Measurements from ENCODE around the gene DCUN1D1.
A peak's percentile ranks its signal among the peaks of the same experiment; 100 is the strongest.
"Not testable (repeated sequence)": the region's sequence is repeated elsewhere in the genome, so short reads cannot be mapped to it uniquely, and the experiment has no call there.

DCUN1D1 gene

GRCh38 chr3:182980204-182981037 lies at the start of gene DCUN1D1:
DCUN1D1 (minus strand) TSS chr3:182980538; CDS start chr3:182980489, 49 bp downstream.
- DNase-seq: peak; percentile 93

- DNase-seq: no peak
These were observed 48.1 kb upstream of the DCUN1D1 start for GRCh38 chr3:183028416-183028815.

- no peak for DNase-seq
These were observed 46.9 kb upstream of the DCUN1D1 start for GRCh38 chr3:183027276-183027675.

- DNase-seq: no peak
These were observed 42.7 kb upstream of the DCUN1D1 start for GRCh38 chr3:183022936-183023516.

GRCh38 chr3:183018421-183019192 lies 38.3 kb upstream of the DCUN1D1 start:
- DNase-seq: no peak

GRCh38 chr3:183015185-183015584 lies 34.8 kb upstream of the DCUN1D1 start:
- no peak for DNase-seq

GRCh38 chr3:183013856-183014255 lies 33.5 kb upstream of the DCUN1D1 start:
- DNase-seq: no peak

- no peak for DNase-seq
These were observed 32.7 kb upstream of the DCUN1D1 start for GRCh38 chr3:183013074-183013473.

GRCh38 chr3:183008800-183009199 lies 28.5 kb upstream of the DCUN1D1 start:
- DNase-seq: no peak

- no peak for DNase-seq
These were observed 28.0 kb upstream of the DCUN1D1 start for GRCh38 chr3:183008303-183008702.

- DNase-seq: no peak
These were observed 26.2 kb upstream of the DCUN1D1 start for GRCh38 chr3:183006396-183007002.

GRCh38 chr3:182999767-183000166 lies 19.4 kb upstream of the DCUN1D1 start:
- DNase-seq: no peak

GRCh38 chr3:182993486-182994201 lies 13.3 kb upstream of the DCUN1D1 start:
- not testable (repeated sequence) for DNase-seq

GRCh38 chr3:182989566-182989965 lies 9.2 kb upstream of the DCUN1D1 start:
- no peak for DNase-seq

GRCh38 chr3:182986021-182986420 lies 5.7 kb upstream of the DCUN1D1 start:
- no peak for DNase-seq

- no peak for DNase-seq
These were observed 3.5 kb upstream of the DCUN1D1 start for GRCh38 chr3:182983876-182984275.

GRCh38 chr3:182981038-182981380 lies 671 bp upstream of the DCUN1D1 start:
- DNase-seq: no peak

- DNase-seq: no peak
These were observed 605 bp downstream of the DCUN1D1 start for GRCh38 chr3:182979674-182980191.

GRCh38 chr3:182979103-182979673 lies 1.1 kb downstream of the DCUN1D1 start:
- no peak for DNase-seq

- DNase-seq: no peak
These were observed 2.0 kb downstream of the DCUN1D1 start for GRCh38 chr3:182978387-182978786.

- DNase-seq: no peak
These were observed 7.3 kb downstream of the DCUN1D1 start for GRCh38 chr3:182973047-182973446.

- no peak for DNase-seq
These were observed 8.0 kb downstream of the DCUN1D1 start for GRCh38 chr3:182972387-182972786.
